Trophoblast cell (in vitro differentiated cells and primary cell): ENCODE measurements around the gene BRD9.
"Not testable (repeated sequence)": the region's sequence is repeated elsewhere in the genome, so short reads cannot be mapped to it uniquely, and the experiment has no call there.

ENCODE experiments used
- DNase-seq, 2 donors: peaks; one replicate each; pipeline ENCODE4 v3.0.0-alpha.2; 2016
- H2AFZ ChIP-seq: 2 replicates; pipeline ENCODE4 v1.6.1; 2013; ENCODE audit warnings: low read length, moderate library complexity, mild to moderate bottlenecking; ENCODE audit not compliant: insufficient read depth, poor library complexity
- H2AK5ac ChIP-seq: 2 replicates; pipeline ENCODE4 v1.6.1; 2013; ENCODE audit warnings: mild to moderate bottlenecking, low read length
- H2BK120ac ChIP-seq: 2 replicates; pipeline ENCODE4 v1.6.1; 2013; ENCODE audit warnings: low read length, mild to moderate bottlenecking, moderate library complexity; ENCODE audit not compliant: insufficient read depth, poor library complexity
- H2BK12ac ChIP-seq: 2 replicates; pipeline ENCODE4 v1.6.1; 2013; ENCODE audit warnings: mild to moderate bottlenecking, low read length, moderate library complexity
- H2BK5ac ChIP-seq: 2 replicates; pipeline ENCODE4 v1.6.1; 2013; ENCODE audit warnings: low read length, low read depth, moderate library complexity, mild to moderate bottlenecking; ENCODE audit not compliant: poor library complexity
- H3K14ac ChIP-seq: 2 replicates; pipeline ENCODE4 v1.6.1; 2013; ENCODE audit warnings: mild to moderate bottlenecking, low read length
- H3K18ac ChIP-seq: 2 replicates; pipeline ENCODE4 v1.6.1; 2013; ENCODE audit warnings: mild to moderate bottlenecking, low read length
- H3K23ac ChIP-seq: 2 replicates; pipeline ENCODE4 v1.6.1; 2013; ENCODE audit warnings: low read length
- H3K27ac ChIP-seq: 2 replicates; pipeline ENCODE4 v1.5.1; 2013; ENCODE audit warnings: low read depth, mild to moderate bottlenecking, inconsistent platforms, low read length, moderate library complexity
- H3K27me3 ChIP-seq: 2 replicates; pipeline ENCODE4 v1.6.1; 2013; ENCODE audit warnings: inconsistent platforms, mild to moderate bottlenecking, low read length, moderate library complexity; ENCODE audit not compliant: insufficient read depth
- H3K36me3 ChIP-seq, 2 experiments: 1 replicate in 1 of 2; 2 replicates in 1 of 2; pipeline ENCODE4 v1.6.1; 2013; ENCODE audit warnings: low read length in 2 of 2, mild to moderate bottlenecking in 2 of 2, moderate library complexity in 1 of 2; ENCODE audit not compliant: insufficient read depth in 2 of 2, control insufficient read depth in 1 of 2
- H3K4ac ChIP-seq: 2 replicates; pipeline ENCODE4 v1.6.1; 2013; ENCODE audit warnings: low read depth, mild to moderate bottlenecking, low read length, moderate library complexity
- H3K4me1 ChIP-seq, 2 experiments: 1 replicate in 1 of 2; 2 replicates in 1 of 2; pipeline ENCODE4 v1.6.1; 2013; ENCODE audit warnings: low read length in 2 of 2, mild to moderate bottlenecking in 2 of 2, moderate library complexity in 1 of 2; ENCODE audit not compliant: insufficient read depth in 2 of 2, control insufficient read depth in 1 of 2
- H3K4me2 ChIP-seq: 2 replicates; pipeline ENCODE4 v1.6.1; 2013; ENCODE audit warnings: inconsistent platforms, mild to moderate bottlenecking, low read length, moderate library complexity
- H3K4me3 ChIP-seq: 2 replicates; pipeline ENCODE4 v1.5.1; 2013; ENCODE audit warnings: mild to moderate bottlenecking, low read depth, low read length, inconsistent platforms
- H3K79me1 ChIP-seq: one replicate; pipeline ENCODE4 v1.6.1; 2013; ENCODE audit warnings: low read length
- H3K79me2 ChIP-seq: 2 replicates; pipeline ENCODE4 v1.6.1; 2013; ENCODE audit warnings: low read length, mild to moderate bottlenecking; ENCODE audit not compliant: control insufficient read depth, insufficient read depth, poor library complexity
- H3K9ac ChIP-seq: 2 replicates; pipeline ENCODE4 v1.6.1; 2013; ENCODE audit warnings: mild to moderate bottlenecking, low read length
- H3K9me3 ChIP-seq: 2 replicates; pipeline ENCODE4 v1.6.1; 2013; ENCODE audit warnings: low read depth, mild to moderate bottlenecking, control low read depth, inconsistent platforms, low read length; ENCODE audit not compliant: insufficient read depth
- H4K12ac ChIP-seq: 2 replicates; pipeline ENCODE4 v1.6.1; 2013; ENCODE audit warnings: low read depth, mild to moderate bottlenecking, low read length, moderate library complexity
- H4K8ac ChIP-seq: 2 replicates; pipeline ENCODE4 v1.6.1; 2013; ENCODE audit warnings: low read depth, mild to moderate bottlenecking, low read length, moderate library complexity
- H4K91ac ChIP-seq: one replicate; pipeline ENCODE4 v1.6.1; 2013; ENCODE audit warnings: low read depth, mild to moderate bottlenecking, low read length, moderate library complexity
- WGBS: extraction: QIAGEN DNeasy Blood & Tissue Kit; methylation state at CpG from one replicate; pipeline ENCODE4 v1.1.7; 2013; ENCODE audit warnings: missing lambda C conversion rate; ENCODE audit not compliant: insufficient read length, insufficient coverage; ENCODE audit errors: extremely low coverage; 5-methylcytosine and 5-hydroxymethylcytosine counted together

The BRD9 gene

DNA sequence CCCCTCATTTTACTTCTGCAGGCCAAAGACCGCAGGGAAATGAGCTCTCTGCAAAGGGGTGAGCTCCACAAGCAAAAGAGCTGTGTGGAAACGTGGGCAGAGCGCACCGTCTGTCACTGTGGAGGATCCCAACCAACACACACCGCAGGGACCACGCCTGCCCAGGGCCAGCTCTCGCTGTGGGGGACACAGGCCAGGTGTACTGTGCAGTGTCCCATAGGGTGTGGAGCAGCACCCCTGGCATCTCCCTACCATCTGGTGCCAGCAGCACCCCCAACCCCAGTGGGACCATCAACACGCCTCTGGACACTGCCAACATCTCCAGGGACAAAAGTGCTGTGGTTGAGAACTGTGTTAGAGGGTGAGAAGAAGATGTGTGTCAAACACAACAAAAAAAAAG is 13.9 kb downstream of the BRD9 start:
- peaks cover 63 to 69% of the 10 kb centered on the region in 2 experiments for H3K36me3 ChIP-seq
- not testable (repeated sequence) for H3K14ac ChIP-seq, H3K27me3 ChIP-seq, H2AK5ac ChIP-seq, H3K9me3 ChIP-seq, H3K23ac ChIP-seq, H2BK120ac ChIP-seq, H4K12ac ChIP-seq, H3K4ac ChIP-seq, H3K9ac ChIP-seq, H2AFZ ChIP-seq, H3K4me2 ChIP-seq, H2BK5ac ChIP-seq, H4K8ac ChIP-seq, H4K91ac ChIP-seq, H2BK12ac ChIP-seq, H3K4me3 ChIP-seq, H3K79me1 ChIP-seq, H3K18ac ChIP-seq, DNase-seq, H3K4me1 ChIP-seq, H3K27ac ChIP-seq, H3K79me2 ChIP-seq
- no CpG with 5 or more reads among the region's 8 CpGs for WGBS

DNA sequence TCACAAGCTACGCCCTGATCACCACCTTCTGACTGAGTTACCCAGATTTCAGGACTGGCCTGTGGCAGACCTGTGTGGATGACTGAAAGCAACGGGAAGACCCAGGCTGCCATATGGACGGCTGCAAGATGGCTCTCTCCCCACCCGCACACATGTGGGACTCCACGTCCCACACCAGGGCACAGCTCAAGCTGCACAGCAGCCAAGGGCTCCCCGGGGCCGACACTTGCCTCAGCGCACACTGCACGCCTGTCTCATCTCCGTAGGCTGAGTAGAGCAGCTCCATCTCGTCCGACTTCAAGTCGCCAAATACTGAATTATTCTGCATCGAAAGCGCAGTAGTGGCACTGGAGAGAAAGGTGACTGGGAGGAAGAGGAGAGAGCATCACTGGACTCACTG is 14.5 kb downstream of the BRD9 start:
- WGBS: no CpG with 5 or more reads among the region's 15 CpGs
- H3K4ac ChIP-seq: no peak overlapping the region
- no peaks in the 10 kb centered on the region for H3K27me3 ChIP-seq
- no peak overlapping the region for H2BK5ac ChIP-seq
- H3K79me2 ChIP-seq: no peaks in the 10 kb centered on the region
- H3K14ac ChIP-seq: no peak overlapping the region
- no peak overlapping the region for H2AK5ac ChIP-seq
- no peak overlapping the region for H2AFZ ChIP-seq
- no peak overlapping the region for H4K91ac ChIP-seq
- H3K9me3 ChIP-seq: peaks cover 3% of the 10 kb centered on the region
- H3K36me3 ChIP-seq: peaks cover 62 to 68% of the 10 kb centered on the region in 2 experiments
- no peak overlapping the region for H2BK12ac ChIP-seq
- H4K12ac ChIP-seq: no peak overlapping the region
- H3K4me3 ChIP-seq: no peak overlapping the region
- no peaks in the 10 kb centered on the region for H3K79me1 ChIP-seq
- no peak overlapping the region for H3K27ac ChIP-seq
- no peak overlapping the region for H2BK120ac ChIP-seq
- peak overlapping the region; percentile 30 for H3K18ac ChIP-seq
- H3K4me2 ChIP-seq: no peak overlapping the region
- no peak overlapping the region for H3K23ac ChIP-seq
- H3K4me1 ChIP-seq: no peaks in the 10 kb centered on the region
- no peak overlapping the region for H4K8ac ChIP-seq
- no peak overlapping the region for H3K9ac ChIP-seq
- no peak for DNase-seq

DNA sequence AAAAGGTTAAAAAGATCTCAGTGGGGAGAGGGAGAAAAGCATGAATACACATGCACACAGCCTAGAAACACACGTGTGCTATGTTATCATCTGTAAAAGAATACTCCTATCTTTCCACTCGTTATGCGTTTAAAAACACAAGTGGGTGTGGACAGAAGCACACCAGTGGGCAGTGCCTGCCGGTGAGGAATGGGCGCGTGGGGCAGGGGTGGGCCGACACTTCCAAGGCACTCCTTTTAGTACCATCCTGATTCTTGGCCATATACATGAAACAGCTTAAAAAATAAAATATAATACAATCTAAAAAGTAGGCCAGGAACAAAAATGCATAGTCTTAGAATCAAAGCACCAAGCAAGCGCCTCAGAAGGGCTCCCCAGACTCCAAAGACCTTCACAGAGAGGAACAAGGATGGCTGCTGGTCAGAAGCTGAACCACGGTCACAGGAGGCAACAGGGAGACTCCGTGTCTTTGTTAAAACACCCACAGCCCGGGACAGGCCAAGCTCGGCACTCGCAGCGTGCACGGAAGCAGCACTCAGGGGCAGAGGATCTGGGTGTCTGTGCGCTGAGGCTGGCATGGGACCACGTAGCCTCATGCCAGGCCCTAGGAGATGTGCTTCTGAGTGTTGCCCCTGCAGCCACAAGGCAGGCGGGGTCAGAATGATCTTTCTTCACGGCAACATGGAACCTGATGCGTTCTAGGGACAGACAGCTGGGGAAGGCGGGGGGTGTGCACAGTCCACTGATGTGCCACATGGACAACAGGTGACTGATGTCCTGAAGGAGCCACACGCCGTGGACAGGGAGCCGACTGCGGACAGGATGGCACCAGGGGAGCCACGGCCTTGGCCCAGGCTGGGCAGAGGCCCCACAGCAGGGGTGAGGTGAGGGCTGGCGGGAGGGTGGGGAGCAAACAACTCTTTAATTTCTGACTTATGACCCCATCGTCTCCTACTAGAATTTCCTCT is 15.9 kb downstream of the BRD9 start:
- Histone ChIP-seq H2AK5ac (no peak overlapping the region), H3K4me1 (no peaks in the 10 kb centered on the region)
- no peak for DNase-seq

DNA sequence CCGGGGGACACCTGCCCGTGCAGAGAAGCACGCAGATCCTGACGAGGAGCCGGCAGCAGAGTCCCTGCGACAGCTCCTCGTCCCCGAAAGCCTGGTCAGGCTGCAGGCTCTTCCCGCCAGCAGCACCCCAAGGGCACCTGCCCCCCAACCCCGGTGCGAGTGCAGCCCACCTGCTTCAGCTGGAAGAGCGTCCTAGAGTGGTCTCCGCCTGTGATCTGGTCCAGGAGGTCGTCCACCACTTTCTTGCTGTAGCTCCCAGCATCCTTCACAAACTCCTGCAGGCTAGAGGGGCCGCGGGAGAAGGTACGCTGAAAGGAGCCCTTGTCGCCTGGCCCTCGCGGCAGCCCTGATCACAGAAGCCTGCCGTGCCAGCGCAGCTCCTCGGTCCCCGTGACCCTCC is 16.7 kb downstream of the BRD9 start:
- DNase-seq: no peak
- Histone ChIP-seq H4K8ac (no peak overlapping the region), H2BK120ac (no peak overlapping the region), H3K79me1 (no peaks in the 10 kb centered on the region), H2BK5ac (no peak overlapping the region), H3K36me3 (peaks cover 54 to 67% of the 10 kb centered on the region in 2 experiments), H3K4me1 (no peaks in the 10 kb centered on the region), H2AFZ (no peak overlapping the region), H3K4me2 (no peak overlapping the region), H2AK5ac (no peak overlapping the region), H3K14ac (no peak overlapping the region), H3K27ac (no peak overlapping the region), H2BK12ac (no peak overlapping the region), H3K4me3 (no peak overlapping the region), H4K91ac (no peak overlapping the region), H3K9me3 (peaks cover 3% of the 10 kb centered on the region), H3K23ac (no peak overlapping the region), H3K18ac (no peak overlapping the region), H3K27me3 (no peaks in the 10 kb centered on the region), H3K79me2 (no peaks in the 10 kb centered on the region), H3K9ac (no peak overlapping the region), H4K12ac (no peak overlapping the region), H3K4ac (no peak overlapping the region)
- no CpG with 5 or more reads among the region's 24 CpGs for WGBS

More for the DNA sequence above, 15.9 kb downstream of the BRD9 start:
- Histone ChIP-seq H2BK12ac (no peak overlapping the region), H3K4me2 (no peak overlapping the region), H3K4me3 (no peak overlapping the region), H3K4ac (no peak overlapping the region), H3K18ac (no peak overlapping the region), H3K9me3 (peaks cover 3% of the 10 kb centered on the region), H3K23ac (no peak overlapping the region), H3K79me2 (no peaks in the 10 kb centered on the region), H4K91ac (no peak overlapping the region), H3K27me3 (no peaks in the 10 kb centered on the region), H3K36me3 (peaks cover 57 to 67% of the 10 kb centered on the region in 2 experiments), H4K8ac (no peak overlapping the region), H3K79me1 (no peaks in the 10 kb centered on the region), H2BK5ac (no peak overlapping the region), H3K27ac (no peak overlapping the region), H4K12ac (no peak overlapping the region), H2AFZ (no peak overlapping the region), H3K14ac (no peak overlapping the region), H3K9ac (no peak overlapping the region), H2BK120ac (no peak overlapping the region)
- WGBS: no CpG with 5 or more reads among the region's 28 CpGs
